PC-9 (cell line): ENCODE data around the gene CMIP.

Experiments
- EZH2 ChIP-seq: fragments of 200-600 bp; sonication (generic); IDR thresholded peaks from 2 replicates; pipeline ENCODE4 v1.8.0; 2017; ENCODE audit warnings: antibody characterized with exemption, low read depth
- TF ChIP-seq, protein P1 (sequence below): fragments of 200-600 bp; sonication (generic); conservative IDR thresholded peaks from 2 replicates; pipeline ENCODE4 v1.6.1; 2017; ENCODE audit warnings: mixed run types, antibody characterized with exemption, mild to moderate bottlenecking, moderate library complexity

DNA sequence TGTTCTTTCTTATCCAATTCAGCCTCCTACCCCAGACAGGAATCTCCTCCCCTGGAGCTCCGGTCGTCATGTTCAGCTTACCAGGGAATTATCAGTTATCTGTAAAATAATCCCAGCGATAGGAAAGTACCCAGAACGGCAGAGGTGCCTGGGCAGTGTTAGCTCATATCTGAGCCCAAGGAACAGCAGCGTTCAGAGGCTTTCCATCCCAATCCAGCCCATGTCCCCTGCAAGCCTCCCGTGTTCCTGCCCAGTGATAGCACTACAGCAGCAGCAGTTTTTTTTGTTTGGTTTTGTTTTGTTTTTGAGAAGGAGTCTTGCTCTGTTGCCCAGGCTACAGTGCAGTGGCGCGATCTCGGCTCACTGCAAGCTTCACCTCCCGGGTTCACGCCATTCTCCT lies 158.2 kb downstream of the CMIP start:
- TF ChIP-seq, protein P1, sequence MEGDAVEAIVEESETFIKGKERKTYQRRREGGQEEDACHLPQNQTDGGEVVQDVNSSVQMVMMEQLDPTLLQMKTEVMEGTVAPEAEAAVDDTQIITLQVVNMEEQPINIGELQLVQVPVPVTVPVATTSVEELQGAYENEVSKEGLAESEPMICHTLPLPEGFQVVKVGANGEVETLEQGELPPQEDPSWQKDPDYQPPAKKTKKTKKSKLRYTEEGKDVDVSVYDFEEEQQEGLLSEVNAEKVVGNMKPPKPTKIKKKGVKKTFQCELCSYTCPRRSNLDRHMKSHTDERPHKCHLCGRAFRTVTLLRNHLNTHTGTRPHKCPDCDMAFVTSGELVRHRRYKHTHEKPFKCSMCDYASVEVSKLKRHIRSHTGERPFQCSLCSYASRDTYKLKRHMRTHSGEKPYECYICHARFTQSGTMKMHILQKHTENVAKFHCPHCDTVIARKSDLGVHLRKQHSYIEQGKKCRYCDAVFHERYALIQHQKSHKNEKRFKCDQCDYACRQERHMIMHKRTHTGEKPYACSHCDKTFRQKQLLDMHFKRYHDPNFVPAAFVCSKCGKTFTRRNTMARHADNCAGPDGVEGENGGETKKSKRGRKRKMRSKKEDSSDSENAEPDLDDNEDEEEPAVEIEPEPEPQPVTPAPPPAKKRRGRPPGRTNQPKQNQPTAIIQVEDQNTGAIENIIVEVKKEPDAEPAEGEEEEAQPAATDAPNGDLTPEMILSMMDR, result no peak
- TF ChIP-seq EZH2, result no peak
